Spleen (tissue), 11 donors: ENCODE results near the gene DVL1. TPM values are rescaled to one million over a fixed set of nuclear protein-coding genes. Genes with fewer than 3 reads are reported as not detected.

Experiments used
- DNase-seq: peaks from one replicate; pipeline ENCODE4 v3.0.0-alpha.2; 2020
- H3K27ac ChIP-seq, 8 donors: fragments of 200-600 bp; sonication (generic) in 7 of 8; 1 replicate in 4 of 8; 2 replicates in 4 of 8; pipeline versions ENCODE4 v1.5.0 to v1.8.0; 2016 to 2021; ENCODE audit warnings: inconsistent platforms in 4 of 8, mild to moderate bottlenecking in 4 of 8, moderate library complexity in 1 of 8
- H3K27me3 ChIP-seq, 7 donors: fragments of 200-600 bp; sonication (generic) in 6 of 7; replicated peaks in 1 of 7; 1 replicate in 4 of 7; 2 replicates in 3 of 7; pipeline versions ENCODE4 v1.5.0 to v1.8.0; 2016 to 2021; ENCODE audit warnings: inconsistent platforms in 3 of 7, mild to moderate bottlenecking in 1 of 7
- H3K36me3 ChIP-seq, 6 donors: fragments of 200-600 bp; sonication (generic) in 5 of 6; 1 replicate in 4 of 6; 2 replicates in 2 of 6; pipeline versions ENCODE4 v1.5.0 to v1.8.0; 2016 to 2021; ENCODE audit warnings: inconsistent platforms in 2 of 6
- H3K4me1 ChIP-seq, 6 donors: fragments of 200-600 bp; sonication (generic) in 5 of 6; 1 replicate in 3 of 6; 2 replicates in 3 of 6; pipeline versions ENCODE4 v1.5.0 to v1.8.0; 2016 to 2021; ENCODE audit warnings: inconsistent platforms in 3 of 6
- H3K4me3 ChIP-seq, 8 donors: fragments of 200-600 bp; sonication (generic) in 7 of 8; 1 replicate in 4 of 8; 2 replicates in 4 of 8; pipeline versions ENCODE4 v1.5.0 to v1.8.0; 2016 to 2021; ENCODE audit warnings: inconsistent platforms in 4 of 8, mild to moderate bottlenecking in 4 of 8, moderate library complexity in 2 of 8
- H3K9me3 ChIP-seq, 8 donors: fragments of 200-600 bp; sonication (generic) in 7 of 8; 1 replicate in 4 of 8; 2 replicates in 4 of 8; pipeline versions ENCODE4 v1.5.0 to v1.8.0; 2016 to 2021; ENCODE audit warnings: inconsistent platforms in 4 of 8
- CTCF ChIP-seq, 11 experiments: fragments of 200-600 bp in 7 of 11; fragments of 450-650 bp in 4 of 11; sonication (generic) in 4 of 11; IDR thresholded peaks in 8 of 11; conservative IDR thresholded peaks in 3 of 11; 1 replicate in 7 of 11; 2 replicates in 4 of 11; pipeline versions ENCODE4 v1.4.0 to v1.8.0; 2016 to 2021; ENCODE audit warnings: antibody characterized with exemption in 11 of 11, inconsistent platforms in 4 of 11, mild to moderate bottlenecking in 1 of 11
- POLR2A ChIP-seq, 3 donors: fragments of 450-650 bp; IDR thresholded peaks; one replicate each; pipeline ENCODE4 v1.5.1; 2017; ENCODE audit warnings: antibody characterized with exemption in 3 of 3, mild to moderate bottlenecking in 1 of 3
- POLR2AphosphoS5 ChIP-seq, 3 donors: sonication (generic); formaldehyde crosslinking; IDR thresholded peaks; one replicate each; pipeline ENCODE4 v1.5.1; 2017; ENCODE audit warnings: antibody characterized with exemption in 3 of 3
- WGBS, 5 donors: extraction: QIAGEN DNeasy Blood & Tissue Kit in 3 of 5; methylation state at CpG; one replicate each; pipeline versions ENCODE4 v1.1.5 to v1.1.7; 2013 to 2018; 5-methylcytosine and 5-hydroxymethylcytosine counted together
- intact Hi-C: fragments of 100-400 bp; cut with DNase I; formaldehyde crosslinking; loops from one replicate; pipeline ENCODE4 v1.15.0; 2023; ENCODE audit warnings: low total_unique reads
- polyA plus RNA-seq, 3 donors: library from polyadenylated mRNA; stranded (reverse); fragments of 200-250 nt; gene quantifications; one replicate each; pipeline ENCODE4 v1.2.1, GENCODE V29; 2013
- total RNA-seq, 7 donors: library from RNA; depleted of rRNA in 3 of 7; stranded (reverse); fragments of >200 nt in 3 of 7; fragmentation: NEBNext Ultra II Directional in 4 of 7; extraction: Animal tissue kit (Norgen Biotek cat#: 25700) in 4 of 7; gene quantifications; one replicate each; pipeline versions ENCODE4 v1.1.0 to v1.2.1, GENCODE V29; 2016 to 2021
- donor health status: healthy with polysubstance abuse.
- donor health status: DM: no; HTN: no; CAD: no; lungs with moderate emphysema.
- donor health status: DM: no; HTN: no; CAD: no.
- donor health status: Bipolar disorder and iron deficiency.
- donor health status: healthy.
- donor health status: DM: no; HTN: no; CAD: no.
- donor health status: DM: yes; HTN: yes; CAD: no.

The DVL1 gene
- total and polyA plus RNA-seq, 10 donors = 18.1 to 59.1 (median 39.2) TPM

GRCh38 chr1:1309251-1310108, 39.7 kb downstream of the DVL1 start:
- 34 to 81% (median 49%) methylated on average over 35 to 57 of the region's 57 CpGs for WGBS, 5 donors
- intact Hi-C loops = no loop called here
- Histone ChIP-seq H3K27ac (peak overlapping the region in 6 of 8 donors; percentile 97 to 99 (median 98)), H3K36me3 (peaks cover 0 to 49% (median 38%) of the 10 kb centered on the region in 6 donors), H3K27me3 (no peaks in the 10 kb centered on the region), H3K4me1 (peaks cover 38 to 56% (median 46%) of the 10 kb centered on the region in 6 donors), H3K9me3 (no peaks in the 10 kb centered on the region), H3K4me3 (peak overlapping the region; percentile 82 to 97 (median 86))
- no peak for TF ChIP-seq CTCF (IDR thresholded peaks at IDR 0.05 in 8 of 11, conservative IDR thresholded peaks at IDR 0.05 in 3 of 11)
- peak in 2 of 3 donors; percentile 18 to 64 for TF ChIP-seq POLR2AphosphoS5 (IDR thresholded peaks at IDR 0.05)
- no peak for DNase-seq

- no peak for DNase-seq
- intact Hi-C loops = no loop called here
- H3K27ac ChIP-seq = peak overlapping the region; percentile 68 to 99 (median 97)
- 0 to 1% (median 0%) methylated on average over 27 to 66 of the region's 66 CpGs for WGBS, 5 donors
- H3K4me1 ChIP-seq = peaks cover 40 to 63% (median 51%) of the 10 kb centered on the region in 6 donors
- no peaks in the 10 kb centered on the region for H3K27me3 ChIP-seq
- no peaks in the 10 kb centered on the region for H3K9me3 ChIP-seq
- peak overlapping the region; percentile 82 to 97 (median 86) for H3K4me3 ChIP-seq
- H3K36me3 ChIP-seq = peaks cover 0 to 43% (median 32%) of the 10 kb centered on the region in 6 donors
- TF ChIP-seq POLR2AphosphoS5 (IDR thresholded peaks at IDR 0.05) (no peak), CTCF (IDR thresholded peaks at IDR 0.05 in 8 of 11, conservative IDR thresholded peaks at IDR 0.05 in 3 of 11) (no peak), POLR2A (IDR thresholded peaks at IDR 0.05) (no peak)
These were observed 40.4 kb downstream of the DVL1 start for GRCh38 chr1:1308756-1309250.

- peaks cover 0 to 36% (median 25%) of the 10 kb centered on the region in 6 donors for H3K36me3 ChIP-seq
- H3K27me3 ChIP-seq = no peaks in the 10 kb centered on the region
- peak; percentile 96 for DNase-seq
- WGBS, 5 donors = 0 to 1% (median 0%) methylated on average over 29 to 131 of the region's 131 CpGs
- peak within 1 kb of the TSS; percentile 89 to 99 (median 97) for H3K27ac ChIP-seq
- peak within 1 kb of the TSS; percentile 82 to 97 (median 86) for H3K4me3 ChIP-seq
- intact Hi-C loops = no loop called here
- H3K4me1 ChIP-seq = peaks cover 40 to 70% (median 53%) of the 10 kb centered on the region in 6 donors
- peak in 6 of 11 experiments; percentile 16 to 43 (median 28) for TF ChIP-seq CTCF (IDR thresholded peaks at IDR 0.05 in 8 of 11, conservative IDR thresholded peaks at IDR 0.05 in 3 of 11)
- TF ChIP-seq POLR2AphosphoS5 (IDR thresholded peaks at IDR 0.05) = peak; percentile 75 to 77 (median 77)
- peak in 1 of 3 donors; percentile 28 for TF ChIP-seq POLR2A (IDR thresholded peaks at IDR 0.05)
- no peaks in the 10 kb centered on the region for H3K9me3 ChIP-seq
These were observed 41.1 kb downstream of the DVL1 start, which contains the start of the genes ACAP3 and PUSL1 for GRCh38 chr1:1307923-1308755. TSS of gene ACAP3 (minus strand) at chr1:1307930. CDS start at chr1:1307815, 115 bp downstream. TSS of gene PUSL1 (plus strand) at chr1:1308597. CDS start at chr1:1308644, 47 bp downstream.
